NCI-H146 treated with DMSO at 0.1 percent for 48 hours (cell line): ENCODE results near the gene C1orf50.
"Not testable (repeated sequence)": the region's sequence is repeated elsewhere in the genome, so short reads cannot be mapped to it uniquely, and the experiment has no call there.

ENCODE experiments used
- DNase-seq: peaks from one replicate; lab custom pipeline; 2025; ENCODE audit not compliant: unreplicated experiment; lab: John Stamatoyannopoulos, UW

Gene C1orf50

GRCh38 chr1:42739753-42740700, 27.0 kb upstream of the C1orf50 start, which contains the start of gene CLDN19:
Gene CLDN19, minus strand, starts transcription at chr1:42740236. Its CDS starts 173 bp downstream, at chr1:42740063.
- DNase-seq: no peak

- DNase-seq: no peak
These were observed 26.0 kb upstream of the C1orf50 start for GRCh38 chr1:42740851-42741580.

GRCh38 chr1:42741706-42742105, 25.3 kb upstream of the C1orf50 start:
- no peak for DNase-seq

GRCh38 chr1:42742141-42742540, 24.9 kb upstream of the C1orf50 start:
- no peak for DNase-seq

- no peak for DNase-seq
These were observed 24.3 kb upstream of the C1orf50 start for GRCh38 chr1:42742617-42743316.

GRCh38 chr1:42743317-42744147, 23.5 kb upstream of the C1orf50 start:
- DNase-seq: no peak

GRCh38 chr1:42744148-42744413, 23.0 kb upstream of the C1orf50 start:
- DNase-seq: no peak

- no peak for DNase-seq
These were observed 21.2 kb upstream of the C1orf50 start for GRCh38 chr1:42745851-42746250.

- no peak for DNase-seq
These were observed 20.5 kb upstream of the C1orf50 start for GRCh38 chr1:42746436-42747105.

- no peak for DNase-seq
These were observed 19.9 kb upstream of the C1orf50 start for GRCh38 chr1:42747125-42747524.

- no peak for DNase-seq
These were observed 19.0 kb upstream of the C1orf50 start for GRCh38 chr1:42748021-42748420.

- DNase-seq: no peak
These were observed 18.3 kb upstream of the C1orf50 start for GRCh38 chr1:42748461-42749410.

GRCh38 chr1:42750041-42750440, 17.0 kb upstream of the C1orf50 start:
- DNase-seq: no peak

- DNase-seq: not testable (repeated sequence)
These were observed 15.5 kb upstream of the C1orf50 start for GRCh38 chr1:42751511-42752070.

- DNase-seq: no peak
These were observed 14.8 kb upstream of the C1orf50 start for GRCh38 chr1:42752284-42752683.

- no peak for DNase-seq
These were observed 14.0 kb upstream of the C1orf50 start for GRCh38 chr1:42753070-42753469.

GRCh38 chr1:42756956-42757891, 9.8 kb upstream of the C1orf50 start:
- DNase-seq: peak; percentile 43

- no peak for DNase-seq
These were observed 9.2 kb upstream of the C1orf50 start for GRCh38 chr1:42757892-42758275.
